K562 (cell line): ENCODE results near the gene NGRN. TPM values are rescaled to one million over a fixed set of nuclear protein-coding genes. Genes with fewer than 3 reads are reported as not detected.

Experiments used
- BRCA1 ChIP-seq, 2 experiments: fragments of 450-650 bp in 1 of 2; sonication (generic) in 1 of 2; formaldehyde crosslinking in 1 of 2; IDR thresholded peaks; 2 replicates each; pipeline versions ENCODE4 v1.5.0 to v1.6.1; 2017 to 2020; ENCODE audit warnings: mild to moderate bottlenecking in 1 of 2, missing genetic modification reagents in 1 of 2
- CEBPZ ChIP-seq: fragments of 150-350 bp; IDR thresholded peaks from 2 replicates; pipeline ENCODE4 v1.6.1; 2014; ENCODE audit warnings: low read depth, mild to moderate bottlenecking, low read length, borderline replicate concordance
- E2F3 ChIP-seq: fragments of 250-450 bp; sonication (Bioruptor Pico); IDR thresholded peaks from 2 replicates; pipeline ENCODE4 v1.4.0; 2020; ENCODE audit warnings: mild to moderate bottlenecking
- FOXA1 ChIP-seq: fragments of 450-650 bp; IDR thresholded peaks from 2 replicates; pipeline ENCODE4 v1.6.1; 2016; ENCODE audit warnings: mild to moderate bottlenecking, borderline replicate concordance
- MECOM ChIP-seq: fragments of 250-450 bp; sonication (Bioruptor Pico); IDR thresholded peaks from 2 replicates; pipeline ENCODE4 v1.8.0; 2022; ENCODE audit warnings: inconsistent platforms
- STAT5B ChIP-seq: fragments of 250-450 bp; sonication (Bioruptor Pico); IDR thresholded peaks from 2 replicates; pipeline ENCODE4 v1.8.0; 2021; ENCODE audit warnings: mild to moderate bottlenecking, inconsistent platforms
- TCF7L2 ChIP-seq: fragments of 150-350 bp; IDR thresholded peaks from 2 replicates; pipeline ENCODE4 v1.6.1; 2016; ENCODE audit warnings: low read depth, mild to moderate bottlenecking, low read length, moderate library complexity
- THAP7 ChIP-seq: fragments of 250-450 bp; sonication (Bioruptor Pico); IDR thresholded peaks from 2 replicates; pipeline ENCODE4 v1.5.0; 2021
- U2AF2 ChIP-seq: fragments of 200-400 bp; formaldehyde crosslinking; optimal IDR thresholded peaks from 2 replicates; pipeline ENCODE3; 2017; ENCODE audit warnings: low read depth, mild to moderate bottlenecking, low read length
- ZNF239 ChIP-seq: fragments of 250-450 bp; sonication (Bioruptor Pico); IDR thresholded peaks from 2 replicates; pipeline ENCODE4 v1.4.0; 2020; ENCODE audit warnings: mild to moderate bottlenecking
- ZNF511 ChIP-seq: sonication (generic); formaldehyde crosslinking; IDR thresholded peaks from 2 replicates; pipeline ENCODE4 v1.8.0; 2022; ENCODE audit warnings: mild to moderate bottlenecking, missing genetic modification reagents
- ZSCAN29 ChIP-seq: fragments of 450-650 bp; IDR thresholded peaks from 2 replicates; pipeline ENCODE4 v1.6.1; 2017
- polyA plus RNA-seq, 8 experiments: library from polyadenylated mRNA; depleted of rRNA in 4 of 8; stranded (reverse) in 5 of 8; unstranded in 3 of 8; fragments of >200 nt; fragmentation: Nextera tagmentation in 2 of 8; fragmentation: Illumina TruSeq in 1 of 8; extraction: Ambion mirVana in 2 of 8; extraction: Trizol in 1 of 8; gene quantifications; 2 replicates each; pipeline versions ENCODE4 v1.2.1 to v1.2.3, GENCODE V29; 2011 to 2014; ENCODE audit warnings: inconsistent platforms in 1 of 8, missing spikeins in 1 of 8
- total RNA-seq, 7 experiments: library from RNA; depleted of rRNA in 6 of 7; stranded (reverse); fragments of >200 nt in 6 of 7; fragmentation: Illumina TruSeq in 2 of 7; extraction: Trizol in 2 of 7; gene quantifications; 2 replicates each; pipeline versions ENCODE4 v1.2.1 to v1.2.3, GENCODE V29; 2011 to 2021; ENCODE audit warnings: low replicate concordance in 1 of 7
- TF ChIP-seq, protein P1 (sequence below): fragments of 450-650 bp; IDR thresholded peaks from 2 replicates; pipeline ENCODE4 v1.6.1; 2018; ENCODE audit warnings: mild to moderate bottlenecking, low read depth; ENCODE audit not compliant: partially characterized antibody
- TF ChIP-seq, protein P2 (sequence below), 2 experiments: fragments of 150-350 bp in 1 of 2; IDR thresholded peaks; 2 replicates each; pipeline ENCODE4 v1.6.1; 2012 to 2016; ENCODE audit warnings: low read depth in 2 of 2, low read length in 2 of 2, mild to moderate bottlenecking in 1 of 2, moderate library complexity in 1 of 2
- TF ChIP-seq, protein P3 (sequence below): fragments of 450-650 bp; formaldehyde crosslinking; conservative IDR thresholded peaks from 2 replicates; pipeline ENCODE4 v1.4.0; 2022; ENCODE audit warnings: mild to moderate bottlenecking, missing genetic modification characterization
- TF ChIP-seq, protein P4 (sequence below): fragments of 250-450 bp; sonication (Bioruptor Pico); IDR thresholded peaks from 2 replicates; pipeline ENCODE4 v1.8.0; 2021; ENCODE audit warnings: moderate library complexity, mild to moderate bottlenecking, inconsistent platforms

NGRN gene
- total and polyA plus RNA-seq, 9 of the 15 experiments (the other 6 are each of a cell fraction or from before 2014, with no cell fraction given) = 14.0 to 73.4 (median 60.0) TPM

DNA sequence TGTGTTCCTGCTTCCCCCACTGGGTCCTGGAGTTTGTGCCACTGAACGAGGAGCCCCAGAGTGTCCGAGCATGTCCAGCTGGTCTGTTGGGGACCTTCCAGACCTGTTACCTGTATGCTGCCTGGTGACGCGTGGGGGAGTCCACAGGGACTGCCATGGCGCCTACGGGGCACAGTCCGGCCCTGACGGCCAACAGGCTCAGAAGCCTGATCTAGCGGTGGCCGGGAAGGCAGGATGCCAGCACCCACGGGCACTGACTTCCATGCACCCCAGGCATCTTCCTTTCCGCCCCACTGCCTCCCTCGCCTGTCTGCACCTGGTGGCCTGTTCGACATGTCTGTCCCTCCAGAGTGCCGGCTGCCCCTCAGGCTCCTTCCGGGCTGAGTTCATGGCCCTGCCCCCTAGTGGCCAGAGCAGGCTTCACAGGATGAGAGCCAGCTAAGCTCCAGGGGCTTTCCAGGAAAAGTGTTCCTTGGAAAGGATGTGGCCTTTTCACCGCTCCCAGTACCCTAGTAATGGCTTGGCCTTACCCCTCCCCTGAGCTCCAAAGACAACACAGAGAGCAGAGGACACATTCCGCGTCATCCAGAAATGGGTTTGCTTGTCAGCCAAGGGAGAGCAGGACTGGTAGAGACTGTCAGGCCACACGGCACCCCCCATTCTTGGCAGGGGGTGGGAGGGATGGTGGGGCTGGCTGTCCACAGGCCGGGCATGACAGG lies 35.7 kb downstream of the NGRN start (continued):
- TF ChIP-seq U2AF2 (no peak), MECOM (no peak), ZSCAN29 (no peak), THAP7 (CRISPR knock-in tag) (no peak), ZNF511 (CRISPR knock-in tag) (no peak), E2F3 (no peak), STAT5B (CRISPR knock-in tag) (no peak), FOXA1 (no peak), TCF7L2 (no peak), CEBPZ (no peak), ZNF239 (CRISPR knock-in tag) (no peak), BRCA1 (IDR thresholded peaks at IDR 0.05) (no peak), BRCA1 (CRISPR knock-in tag; IDR thresholded peaks at IDR 0.05) (no peak)
- TF ChIP-seq, protein P1, sequence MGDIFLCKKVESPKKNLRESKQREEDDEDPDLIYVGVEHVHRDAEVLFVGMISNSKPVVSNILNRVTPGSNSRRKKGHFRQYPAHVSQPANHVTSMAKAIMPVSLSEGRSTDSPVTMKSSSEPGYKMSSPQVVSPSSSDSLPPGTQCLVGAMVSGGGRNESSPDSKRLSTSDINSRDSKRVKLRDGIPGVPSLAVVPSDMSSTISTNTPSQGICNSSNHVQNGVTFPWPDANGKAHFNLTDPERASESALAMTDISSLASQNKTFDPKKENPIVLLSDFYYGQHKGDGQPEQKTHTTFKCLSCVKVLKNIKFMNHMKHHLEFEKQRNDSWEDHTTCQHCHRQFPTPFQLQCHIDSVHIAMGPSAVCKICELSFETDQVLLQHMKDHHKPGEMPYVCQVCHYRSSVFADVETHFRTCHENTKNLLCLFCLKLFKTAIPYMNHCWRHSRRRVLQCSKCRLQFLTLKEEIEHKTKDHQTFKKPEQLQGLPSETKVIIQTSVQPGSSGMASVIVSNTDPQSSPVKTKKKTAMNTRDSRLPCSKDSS = no peak
- TF ChIP-seq, protein P2, sequence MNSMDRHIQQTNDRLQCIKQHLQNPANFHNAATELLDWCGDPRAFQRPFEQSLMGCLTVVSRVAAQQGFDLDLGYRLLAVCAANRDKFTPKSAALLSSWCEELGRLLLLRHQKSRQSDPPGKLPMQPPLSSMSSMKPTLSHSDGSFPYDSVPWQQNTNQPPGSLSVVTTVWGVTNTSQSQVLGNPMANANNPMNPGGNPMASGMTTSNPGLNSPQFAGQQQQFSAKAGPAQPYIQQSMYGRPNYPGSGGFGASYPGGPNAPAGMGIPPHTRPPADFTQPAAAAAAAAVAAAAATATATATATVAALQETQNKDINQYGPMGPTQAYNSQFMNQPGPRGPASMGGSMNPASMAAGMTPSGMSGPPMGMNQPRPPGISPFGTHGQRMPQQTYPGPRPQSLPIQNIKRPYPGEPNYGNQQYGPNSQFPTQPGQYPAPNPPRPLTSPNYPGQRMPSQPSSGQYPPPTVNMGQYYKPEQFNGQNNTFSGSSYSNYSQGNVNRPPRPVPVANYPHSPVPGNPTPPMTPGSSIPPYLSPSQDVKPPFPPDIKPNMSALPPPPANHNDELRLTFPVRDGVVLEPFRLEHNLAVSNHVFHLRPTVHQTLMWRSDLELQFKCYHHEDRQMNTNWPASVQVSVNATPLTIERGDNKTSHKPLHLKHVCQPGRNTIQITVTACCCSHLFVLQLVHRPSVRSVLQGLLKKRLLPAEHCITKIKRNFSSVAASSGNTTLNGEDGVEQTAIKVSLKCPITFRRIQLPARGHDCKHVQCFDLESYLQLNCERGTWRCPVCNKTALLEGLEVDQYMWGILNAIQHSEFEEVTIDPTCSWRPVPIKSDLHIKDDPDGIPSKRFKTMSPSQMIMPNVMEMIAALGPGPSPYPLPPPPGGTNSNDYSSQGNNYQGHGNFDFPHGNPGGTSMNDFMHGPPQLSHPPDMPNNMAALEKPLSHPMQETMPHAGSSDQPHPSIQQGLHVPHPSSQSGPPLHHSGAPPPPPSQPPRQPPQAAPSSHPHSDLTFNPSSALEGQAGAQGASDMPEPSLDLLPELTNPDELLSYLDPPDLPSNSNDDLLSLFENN (IDR thresholded peaks at IDR 0.05; ENCODE audit: low read depth in 2 of 2, low read length in 2 of 2) = no peak
- TF ChIP-seq, protein P3, sequence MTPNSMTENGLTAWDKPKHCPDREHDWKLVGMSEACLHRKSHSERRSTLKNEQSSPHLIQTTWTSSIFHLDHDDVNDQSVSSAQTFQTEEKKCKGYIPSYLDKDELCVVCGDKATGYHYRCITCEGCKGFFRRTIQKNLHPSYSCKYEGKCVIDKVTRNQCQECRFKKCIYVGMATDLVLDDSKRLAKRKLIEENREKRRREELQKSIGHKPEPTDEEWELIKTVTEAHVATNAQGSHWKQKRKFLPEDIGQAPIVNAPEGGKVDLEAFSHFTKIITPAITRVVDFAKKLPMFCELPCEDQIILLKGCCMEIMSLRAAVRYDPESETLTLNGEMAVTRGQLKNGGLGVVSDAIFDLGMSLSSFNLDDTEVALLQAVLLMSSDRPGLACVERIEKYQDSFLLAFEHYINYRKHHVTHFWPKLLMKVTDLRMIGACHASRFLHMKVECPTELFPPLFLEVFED = no peak
- TF ChIP-seq, protein P4, sequence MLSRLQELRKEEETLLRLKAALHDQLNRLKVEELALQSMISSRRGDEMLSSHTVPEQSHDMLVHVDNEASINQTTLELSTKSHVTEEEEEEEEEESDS = no peak
